WTC11 (cell line): ENCODE data around the gene CD80.

Experiments used
- ESRRA ChIP-seq: sonication (generic); formaldehyde crosslinking; IDR thresholded peaks from 2 replicates; pipeline ENCODE4 v1.8.1; 2022; ENCODE audit warnings: mild to moderate bottlenecking, missing genetic modification reagents, borderline replicate concordance
- ETV6 ChIP-seq: sonication (generic); formaldehyde crosslinking; IDR thresholded peaks from 2 replicates; pipeline ENCODE4 v1.8.1; 2022; ENCODE audit warnings: mild to moderate bottlenecking, missing genetic modification reagents
- RELA ChIP-seq: sonication (generic); formaldehyde crosslinking; IDR thresholded peaks from 2 replicates; pipeline ENCODE4 v1.8.1; 2022; ENCODE audit warnings: missing genetic modification reagents, mild to moderate bottlenecking, borderline replicate concordance
- ZNF121 ChIP-seq: sonication (generic); formaldehyde crosslinking; IDR thresholded peaks from 2 replicates; pipeline ENCODE4 v1.8.0; 2023; ENCODE audit warnings: missing genetic modification reagents
- TF ChIP-seq, protein P1 (sequence below): fragments of 200-600 bp; IDR thresholded peaks from 2 replicates; pipeline ENCODE4 v1.8.0; 2022; ENCODE audit warnings: antibody characterized with exemption
- TF ChIP-seq, protein P2 (sequence below): sonication (generic); formaldehyde crosslinking; conservative IDR thresholded peaks from 2 replicates; pipeline ENCODE4 v1.8.1; 2022; ENCODE audit warnings: mild to moderate bottlenecking, missing genetic modification reagents
- TF ChIP-seq, protein P3 (sequence below): sonication (generic); formaldehyde crosslinking; IDR thresholded peaks from 2 replicates; pipeline ENCODE4 v1.8.1; 2023; ENCODE audit warnings: mild to moderate bottlenecking, moderate library complexity, missing genetic modification reagents

- no peak for TF ChIP-seq ESRRA (CRISPR knock-in tag)
- TF ChIP-seq RELA: no peak
- TF ChIP-seq, protein P1, sequence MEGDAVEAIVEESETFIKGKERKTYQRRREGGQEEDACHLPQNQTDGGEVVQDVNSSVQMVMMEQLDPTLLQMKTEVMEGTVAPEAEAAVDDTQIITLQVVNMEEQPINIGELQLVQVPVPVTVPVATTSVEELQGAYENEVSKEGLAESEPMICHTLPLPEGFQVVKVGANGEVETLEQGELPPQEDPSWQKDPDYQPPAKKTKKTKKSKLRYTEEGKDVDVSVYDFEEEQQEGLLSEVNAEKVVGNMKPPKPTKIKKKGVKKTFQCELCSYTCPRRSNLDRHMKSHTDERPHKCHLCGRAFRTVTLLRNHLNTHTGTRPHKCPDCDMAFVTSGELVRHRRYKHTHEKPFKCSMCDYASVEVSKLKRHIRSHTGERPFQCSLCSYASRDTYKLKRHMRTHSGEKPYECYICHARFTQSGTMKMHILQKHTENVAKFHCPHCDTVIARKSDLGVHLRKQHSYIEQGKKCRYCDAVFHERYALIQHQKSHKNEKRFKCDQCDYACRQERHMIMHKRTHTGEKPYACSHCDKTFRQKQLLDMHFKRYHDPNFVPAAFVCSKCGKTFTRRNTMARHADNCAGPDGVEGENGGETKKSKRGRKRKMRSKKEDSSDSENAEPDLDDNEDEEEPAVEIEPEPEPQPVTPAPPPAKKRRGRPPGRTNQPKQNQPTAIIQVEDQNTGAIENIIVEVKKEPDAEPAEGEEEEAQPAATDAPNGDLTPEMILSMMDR: no peak
- TF ChIP-seq ZNF121 (CRISPR knock-in tag): no peak
- no peak for TF ChIP-seq ETV6 (CRISPR knock-in tag)
- TF ChIP-seq, protein P2, sequence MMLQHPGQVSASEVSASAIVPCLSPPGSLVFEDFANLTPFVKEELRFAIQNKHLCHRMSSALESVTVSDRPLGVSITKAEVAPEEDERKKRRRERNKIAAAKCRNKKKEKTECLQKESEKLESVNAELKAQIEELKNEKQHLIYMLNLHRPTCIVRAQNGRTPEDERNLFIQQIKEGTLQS (CRISPR knock-in tag): no peak
- TF ChIP-seq, protein P3, sequence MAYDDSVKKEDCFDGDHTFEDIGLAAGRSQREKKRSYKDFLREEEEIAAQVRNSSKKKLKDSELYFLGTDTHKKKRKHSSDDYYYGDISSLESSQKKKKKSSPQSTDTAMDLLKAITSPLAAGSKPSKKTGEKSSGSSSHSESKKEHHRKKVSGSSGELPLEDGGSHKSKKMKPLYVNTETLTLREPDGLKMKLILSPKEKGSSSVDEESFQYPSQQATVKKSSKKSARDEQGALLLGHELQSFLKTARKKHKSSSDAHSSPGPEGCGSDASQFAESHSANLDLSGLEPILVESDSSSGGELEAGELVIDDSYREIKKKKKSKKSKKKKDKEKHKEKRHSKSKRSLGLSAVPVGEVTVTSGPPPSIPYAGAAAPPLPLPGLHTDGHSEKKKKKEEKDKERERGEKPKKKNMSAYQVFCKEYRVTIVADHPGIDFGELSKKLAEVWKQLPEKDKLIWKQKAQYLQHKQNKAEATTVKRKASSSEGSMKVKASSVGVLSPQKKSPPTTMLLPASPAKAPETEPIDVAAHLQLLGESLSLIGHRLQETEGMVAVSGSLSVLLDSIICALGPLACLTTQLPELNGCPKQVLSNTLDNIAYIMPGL: no peak
These were observed 20.6 kb downstream of the CD80 start for GRCh38 chr3:119538772-119539171.
